Mononuclear cell (primary cell): ENCODE measurements around the gene IKZF2. TPM values are rescaled to one million over a fixed set of nuclear protein-coding genes. Genes with fewer than 3 reads are reported as not detected.

Experiments
- H3K27me3 ChIP-seq: 2 replicates; pipeline ENCODE4 v1.6.0; 2011; ENCODE audit warnings: low read length, control low read depth; ENCODE audit not compliant: insufficient read depth
- H3K4me1 ChIP-seq: 2 replicates; pipeline ENCODE4 v1.5.1; 2011; ENCODE audit warnings: mild to moderate bottlenecking, low read length, control low read depth; ENCODE audit not compliant: insufficient read depth
- H3K4me3 ChIP-seq: 2 replicates; pipeline ENCODE4 v1.5.1; 2011; ENCODE audit warnings: mild to moderate bottlenecking, low read length, moderate library complexity
- H3K9me3 ChIP-seq: 2 replicates; pipeline ENCODE4 v1.5.1; 2011; ENCODE audit warnings: low read depth, mild to moderate bottlenecking, control low read depth, low read length
- total RNA-seq: library from RNA; depleted of rRNA; stranded (reverse); fragments of >200 nt; gene quantifications from one replicate; pipeline ENCODE4 v1.2.3, GENCODE V29; 2012

IKZF2 gene
- total RNA-seq, 1 donor = 12.6 TPM

DNA sequence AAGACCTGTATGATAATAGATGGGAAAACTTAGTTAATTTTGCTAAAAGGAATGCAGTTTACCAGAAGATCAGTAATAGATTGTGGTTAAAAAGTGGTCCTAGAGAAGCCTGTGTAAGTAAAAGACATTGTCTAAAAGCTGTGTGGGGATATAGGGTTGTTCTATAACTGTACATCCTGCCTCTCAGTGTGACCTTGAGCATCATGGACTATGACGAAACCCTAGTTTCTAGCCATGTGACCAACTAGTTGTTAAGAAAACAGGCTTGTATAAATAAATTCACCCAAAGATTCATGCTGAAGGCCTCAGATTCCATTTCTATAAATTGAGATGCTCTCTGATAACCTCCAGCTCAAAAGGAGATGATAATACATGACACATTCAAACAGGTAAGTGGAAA is 160.7 kb downstream of the IKZF2 start:
- H3K4me3 ChIP-seq = no peak overlapping the region
- no peaks in the 10 kb centered on the region for H3K4me1 ChIP-seq
- no peaks in the 10 kb centered on the region for H3K9me3 ChIP-seq
- no peaks in the 10 kb centered on the region for H3K27me3 ChIP-seq

DNA sequence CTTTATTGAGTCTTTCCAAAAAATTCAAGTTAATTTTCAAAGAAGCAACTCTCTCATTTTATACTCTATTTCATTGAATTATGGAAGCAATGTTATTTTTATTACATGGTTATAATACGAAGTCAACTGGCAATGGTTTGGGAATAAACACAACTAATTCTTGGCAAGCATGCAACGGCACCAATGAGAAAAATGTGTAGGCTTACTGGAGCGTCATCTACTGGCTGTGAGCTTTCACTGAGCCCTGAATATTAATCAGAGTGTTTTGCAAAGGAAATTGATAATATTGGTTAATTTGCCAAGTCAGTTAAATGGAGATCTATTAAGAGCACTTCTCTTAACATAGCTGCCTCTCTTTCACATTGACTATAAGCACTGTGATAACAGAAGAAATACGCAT is 163.9 kb downstream of the IKZF2 start:
- H3K4me1 ChIP-seq = no peaks in the 10 kb centered on the region
- no peaks in the 10 kb centered on the region for H3K9me3 ChIP-seq
- H3K27me3 ChIP-seq = no peaks in the 10 kb centered on the region
- H3K4me3 ChIP-seq = no peak overlapping the region

DNA sequence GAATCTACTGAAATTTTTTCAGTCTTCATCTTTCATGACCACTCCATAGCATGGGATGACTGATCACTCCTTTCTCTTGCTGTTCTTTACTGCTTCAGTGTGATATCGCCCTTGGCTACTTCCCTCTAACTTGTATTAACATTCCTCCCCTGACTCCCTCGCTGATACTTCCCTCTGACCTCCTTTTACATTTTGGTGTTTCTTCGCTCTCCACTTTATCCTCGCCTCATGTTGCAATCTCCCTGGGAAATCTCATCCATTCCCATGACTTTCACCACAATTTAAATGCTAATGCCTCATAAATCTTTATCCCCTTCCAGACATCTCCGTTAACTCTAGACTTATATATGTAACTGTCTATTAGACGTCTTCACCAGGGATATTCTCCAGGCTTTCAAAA is 167.3 kb downstream of the IKZF2 start:
- Histone ChIP-seq H3K27me3 (no peaks in the 10 kb centered on the region), H3K9me3 (no peaks in the 10 kb centered on the region), H3K4me1 (no peaks in the 10 kb centered on the region), H3K4me3 (no peak overlapping the region)

DNA sequence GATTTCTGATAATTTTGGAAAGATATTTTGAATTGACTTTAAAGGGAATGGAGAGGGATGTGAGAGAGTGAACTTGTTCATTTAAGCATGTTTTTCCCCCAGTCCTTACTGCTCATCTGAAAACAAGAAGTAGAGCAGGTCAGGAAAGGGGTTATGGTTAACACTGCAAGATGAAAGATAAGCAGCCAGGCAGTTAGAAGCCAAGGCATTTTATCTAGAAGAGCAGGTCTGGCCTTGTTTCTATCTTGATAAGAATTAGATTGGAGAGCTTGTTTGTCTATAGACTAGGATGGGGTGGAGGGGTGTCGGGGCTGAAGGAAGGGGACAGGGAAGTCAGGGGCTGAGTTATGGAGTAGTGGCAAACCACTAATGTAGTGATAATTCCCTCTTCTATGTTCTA is 171.6 kb downstream of the IKZF2 start:
- Histone ChIP-seq H3K4me1 (no peaks in the 10 kb centered on the region), H3K4me3 (no peak overlapping the region), H3K9me3 (no peaks in the 10 kb centered on the region), H3K27me3 (no peaks in the 10 kb centered on the region)

DNA sequence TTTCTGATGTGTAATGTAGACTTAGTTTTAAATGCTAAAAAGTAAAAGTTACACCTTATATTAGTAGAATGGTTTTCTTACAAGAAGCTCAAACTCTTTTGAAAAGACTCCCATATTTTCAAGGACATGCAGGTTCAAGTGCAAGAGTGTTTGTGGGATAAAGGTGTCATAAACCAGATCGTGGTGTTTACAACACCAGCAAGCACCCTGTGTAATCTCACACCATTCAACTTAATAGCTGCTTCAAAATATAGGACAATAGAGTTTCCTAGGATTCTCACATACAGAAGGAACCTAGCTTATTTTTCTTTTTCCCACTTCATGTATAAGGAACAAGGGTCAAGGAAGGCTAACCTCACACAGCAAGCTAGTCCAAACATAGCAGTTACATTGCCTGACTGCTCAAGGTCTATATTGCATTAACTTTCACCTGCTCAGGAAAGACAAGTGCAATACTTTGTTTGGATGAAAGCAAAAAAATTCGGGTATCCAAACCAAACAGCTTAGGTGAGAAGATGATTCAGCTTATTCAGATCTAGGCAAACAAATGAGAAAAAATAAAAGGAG is 172.3 kb downstream of the IKZF2 start:
- Histone ChIP-seq H3K27me3 (no peaks in the 10 kb centered on the region), H3K4me3 (no peak overlapping the region), H3K9me3 (no peaks in the 10 kb centered on the region), H3K4me1 (no peaks in the 10 kb centered on the region)

DNA sequence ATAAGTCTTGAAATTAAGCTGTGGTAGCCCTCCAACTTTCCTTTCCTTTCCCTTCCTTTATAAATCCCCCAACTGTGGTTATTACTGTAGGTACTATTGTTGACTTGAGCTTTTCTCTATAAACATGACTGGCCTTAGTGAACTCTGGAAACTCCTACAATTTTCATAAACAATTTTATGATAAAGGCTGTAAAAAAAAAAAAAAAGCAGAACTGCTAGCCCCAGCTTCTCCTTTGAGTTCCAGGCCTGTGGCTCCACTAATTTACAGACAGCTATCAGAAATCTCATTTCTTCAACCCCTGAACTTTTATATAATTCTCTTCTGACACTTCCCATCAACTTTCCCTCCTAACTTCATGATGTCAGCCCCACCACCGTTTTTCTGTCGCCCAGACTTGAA is 174.3 kb downstream of the IKZF2 start:
- H3K9me3 ChIP-seq = no peaks in the 10 kb centered on the region
- no peaks in the 10 kb centered on the region for H3K27me3 ChIP-seq
- no peaks in the 10 kb centered on the region for H3K4me1 ChIP-seq
- no peak overlapping the region for H3K4me3 ChIP-seq

DNA sequence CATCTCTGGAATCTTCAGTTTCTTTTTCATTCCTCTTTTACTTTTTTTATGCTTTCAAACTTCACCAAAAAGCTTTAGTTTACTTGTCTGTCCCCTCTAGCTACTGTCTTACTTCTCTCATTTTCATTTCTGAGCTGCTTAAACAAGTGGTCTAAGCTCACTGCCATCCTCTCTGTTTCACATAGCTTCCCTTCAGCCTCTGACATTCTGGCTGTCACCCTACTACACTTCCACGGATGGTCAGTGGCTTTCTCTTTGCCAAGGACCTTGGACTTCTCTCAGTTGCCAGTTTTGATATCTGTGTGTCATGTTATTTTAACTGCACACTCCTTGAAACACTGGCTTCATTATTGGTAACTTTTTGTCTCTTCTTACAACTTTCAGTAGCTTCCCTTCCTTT is 176.1 kb downstream of the IKZF2 start:
- Histone ChIP-seq H3K4me1 (no peaks in the 10 kb centered on the region), H3K4me3 (no peak overlapping the region), H3K9me3 (no peaks in the 10 kb centered on the region), H3K27me3 (no peaks in the 10 kb centered on the region)

DNA sequence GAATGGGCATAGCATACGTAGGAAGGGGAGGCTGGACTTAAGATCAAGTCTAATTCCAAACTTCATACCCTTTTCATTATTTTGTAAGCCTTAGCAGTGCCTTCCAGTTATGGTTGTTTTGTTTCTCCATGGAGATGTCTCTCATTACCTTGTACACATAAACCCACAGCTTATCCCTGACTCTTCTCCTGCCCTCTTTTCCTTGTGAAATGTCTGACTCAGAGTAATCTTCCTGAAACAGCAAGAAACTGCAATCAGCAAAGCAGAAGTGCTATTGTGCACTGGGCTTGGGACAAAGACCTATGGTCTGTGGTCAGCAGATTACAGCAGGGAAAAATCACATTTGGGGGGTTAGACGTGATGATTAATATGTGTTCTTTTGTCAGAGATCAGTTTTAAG is 176.7 kb downstream of the IKZF2 start:
- Histone ChIP-seq H3K4me1 (no peaks in the 10 kb centered on the region), H3K9me3 (no peaks in the 10 kb centered on the region), H3K4me3 (no peak overlapping the region), H3K27me3 (no peaks in the 10 kb centered on the region)

DNA sequence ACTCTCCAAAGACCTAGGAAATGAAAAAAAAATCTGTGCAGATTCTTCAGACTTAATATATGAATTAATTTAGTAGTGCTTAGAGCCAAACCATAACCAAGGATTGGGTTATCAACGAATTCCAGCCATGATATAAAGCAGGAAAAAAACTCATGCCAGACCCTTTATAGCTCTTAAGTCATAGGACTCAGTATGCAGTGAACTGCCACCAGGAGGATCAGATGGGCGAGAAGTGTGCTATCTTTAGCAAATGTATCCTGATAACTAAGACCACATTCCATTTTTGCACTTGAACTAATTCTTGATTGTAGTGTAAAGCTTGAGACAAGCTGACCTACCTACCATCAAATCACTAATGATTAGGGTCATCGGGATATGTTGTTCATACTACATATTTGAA is 178.1 kb downstream of the IKZF2 start:
- Histone ChIP-seq H3K9me3 (no peaks in the 10 kb centered on the region), H3K27me3 (no peaks in the 10 kb centered on the region)

DNA sequence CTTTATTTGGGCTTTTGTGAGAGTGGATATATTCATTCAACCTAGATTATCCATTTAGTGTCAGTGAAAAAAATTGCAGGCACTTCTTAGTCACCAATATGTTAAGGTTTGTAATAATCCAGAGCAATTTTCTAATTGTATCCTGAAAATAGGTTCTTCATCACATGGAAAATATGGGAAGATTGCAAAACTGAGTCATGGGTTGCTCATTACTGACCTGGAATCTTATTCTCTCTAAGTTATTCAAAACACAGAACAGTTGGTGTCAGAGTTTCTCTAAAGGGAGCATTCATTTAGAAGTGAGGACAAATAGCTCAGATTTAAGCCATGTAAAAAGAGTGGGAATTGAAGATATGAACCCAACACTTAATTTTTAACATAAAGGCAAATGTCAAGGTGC is 181.3 kb downstream of the IKZF2 start:
- Histone ChIP-seq H3K4me1 (no peaks in the 10 kb centered on the region), H3K9me3 (no peaks in the 10 kb centered on the region), H3K4me3 (no peak overlapping the region), H3K27me3 (no peaks in the 10 kb centered on the region)

More for the DNA sequence above, 178.1 kb downstream of the IKZF2 start:
- H3K4me1 ChIP-seq = no peaks in the 10 kb centered on the region
- no peak overlapping the region for H3K4me3 ChIP-seq

DNA sequence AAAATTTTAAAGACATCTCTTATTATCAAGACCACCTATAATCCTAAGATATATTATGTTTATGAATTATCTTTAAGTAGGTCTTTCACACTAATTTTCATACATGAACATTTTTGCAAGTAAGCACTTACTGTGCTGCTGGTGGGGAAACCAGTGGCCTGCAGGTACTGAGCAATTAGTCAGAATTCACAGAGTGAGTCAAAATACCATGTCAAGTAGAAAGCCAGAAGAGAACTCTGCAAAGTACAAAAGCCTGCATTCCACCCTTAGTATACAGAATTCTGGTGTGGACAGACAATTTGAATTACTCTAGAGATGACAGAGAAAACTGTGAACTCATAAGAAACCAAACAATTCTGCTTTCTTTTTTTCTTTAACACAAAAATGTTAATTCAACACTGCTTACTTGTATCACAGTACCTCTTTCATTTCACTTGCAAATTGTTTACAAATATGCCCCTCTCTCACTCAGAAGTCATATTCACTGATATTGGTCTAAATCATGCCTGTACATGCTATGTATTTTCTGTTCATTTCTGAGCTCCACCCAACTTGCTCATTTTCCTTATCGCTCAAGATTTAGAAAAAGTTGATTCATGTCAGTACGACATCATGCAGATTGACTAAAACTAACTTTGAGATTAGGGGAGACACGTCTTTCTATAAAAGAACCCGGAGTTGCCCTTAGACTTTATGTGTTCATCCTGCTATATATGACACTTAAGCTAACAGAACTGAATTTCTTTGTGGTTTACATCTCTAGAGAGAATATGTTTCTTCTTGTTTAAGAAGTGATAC is 182.9 kb downstream of the IKZF2 start:
- Histone ChIP-seq H3K4me1 (no peaks in the 10 kb centered on the region), H3K9me3 (no peaks in the 10 kb centered on the region), H3K4me3 (no peak overlapping the region), H3K27me3 (no peaks in the 10 kb centered on the region)

DNA sequence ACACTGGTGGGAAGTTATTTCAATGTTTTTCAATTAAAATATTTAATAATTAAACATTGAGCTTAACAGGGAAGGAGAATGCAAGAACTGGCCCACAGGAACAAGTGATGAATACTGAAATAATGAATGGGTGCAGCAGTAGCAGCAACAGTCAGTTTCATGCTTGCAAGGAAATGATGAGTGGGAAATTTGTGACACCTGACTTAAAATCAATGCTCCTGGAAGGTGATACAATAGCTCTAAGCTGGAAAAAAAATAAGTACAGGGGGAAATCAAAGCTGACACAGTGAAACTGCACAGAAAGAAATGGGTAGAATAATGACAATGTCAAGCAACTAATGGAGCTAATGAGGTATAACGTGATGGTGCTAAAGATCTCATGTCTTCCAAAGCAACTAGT is 184.5 kb downstream of the IKZF2 start:
- H3K9me3 ChIP-seq = no peaks in the 10 kb centered on the region
- no peaks in the 10 kb centered on the region for H3K27me3 ChIP-seq
- no peaks in the 10 kb centered on the region for H3K4me1 ChIP-seq
- H3K4me3 ChIP-seq = no peak overlapping the region

DNA sequence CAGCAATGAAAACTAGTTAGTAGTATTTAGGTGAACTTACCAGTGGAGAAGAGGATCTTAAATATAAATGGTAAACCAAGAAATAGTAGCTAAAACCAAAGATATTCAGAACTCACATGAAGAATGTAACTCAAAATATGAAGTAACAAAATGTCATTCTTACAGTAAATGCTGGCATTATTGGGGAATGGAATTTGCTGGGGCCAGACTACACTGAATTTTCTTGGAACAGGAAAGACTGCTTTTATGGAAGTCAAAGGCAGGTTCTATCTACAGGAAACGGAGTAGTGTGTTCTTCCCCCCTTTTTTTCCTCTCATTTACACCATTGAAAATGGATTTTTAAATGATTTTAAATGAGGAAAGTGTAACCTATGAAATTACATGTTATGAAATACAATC is 188.7 kb downstream of the IKZF2 start:
- H3K9me3 ChIP-seq = no peaks in the 10 kb centered on the region
- H3K4me1 ChIP-seq = peaks cover 15% of the 10 kb centered on the region
- H3K4me3 ChIP-seq = no peak overlapping the region
- H3K27me3 ChIP-seq = no peaks in the 10 kb centered on the region

DNA sequence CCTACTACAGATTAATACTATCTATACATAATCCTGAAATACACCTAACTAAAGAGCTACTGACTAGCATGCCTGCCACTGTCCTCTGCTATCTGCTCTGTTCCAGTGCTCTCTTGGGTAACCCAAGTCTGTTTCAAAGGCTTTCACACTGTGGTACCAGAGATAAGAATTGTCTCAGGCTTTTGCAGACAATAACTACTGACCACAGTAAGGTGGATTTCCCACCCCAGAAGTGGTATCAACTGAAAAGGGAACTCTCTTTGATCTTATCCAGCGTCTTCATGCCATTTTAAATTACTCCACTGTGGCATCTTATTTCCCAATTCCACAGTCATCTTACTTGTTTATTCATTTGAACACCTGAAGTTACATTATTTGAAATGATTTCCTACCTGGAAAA is 190.2 kb downstream of the IKZF2 start:
- Histone ChIP-seq H3K27me3 (no peaks in the 10 kb centered on the region), H3K4me3 (no peak overlapping the region), H3K4me1 (peaks cover 26% of the 10 kb centered on the region), H3K9me3 (no peaks in the 10 kb centered on the region)

DNA sequence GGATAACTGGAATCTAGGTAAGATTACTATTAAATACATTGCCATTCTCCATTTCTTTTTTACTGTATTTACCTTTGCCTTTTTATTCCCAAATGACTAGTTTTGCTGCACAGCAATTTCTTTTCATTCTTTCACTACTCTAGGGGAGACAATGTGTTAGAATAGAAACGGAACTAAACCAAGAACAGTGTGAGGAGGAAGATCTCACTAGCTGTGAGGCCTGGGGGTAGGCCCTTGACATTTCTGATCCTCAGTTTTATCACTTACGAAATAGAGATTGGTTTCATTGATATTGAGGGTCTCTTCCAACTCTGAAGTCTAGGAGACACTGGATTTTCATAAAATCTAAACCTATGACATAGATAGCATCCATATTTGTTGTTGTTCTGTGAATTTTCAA is 191.1 kb downstream of the IKZF2 start:
- H3K9me3 ChIP-seq = no peaks in the 10 kb centered on the region
- H3K4me1 ChIP-seq = peaks cover 26% of the 10 kb centered on the region
- no peak overlapping the region for H3K4me3 ChIP-seq
- H3K27me3 ChIP-seq = no peaks in the 10 kb centered on the region

DNA sequence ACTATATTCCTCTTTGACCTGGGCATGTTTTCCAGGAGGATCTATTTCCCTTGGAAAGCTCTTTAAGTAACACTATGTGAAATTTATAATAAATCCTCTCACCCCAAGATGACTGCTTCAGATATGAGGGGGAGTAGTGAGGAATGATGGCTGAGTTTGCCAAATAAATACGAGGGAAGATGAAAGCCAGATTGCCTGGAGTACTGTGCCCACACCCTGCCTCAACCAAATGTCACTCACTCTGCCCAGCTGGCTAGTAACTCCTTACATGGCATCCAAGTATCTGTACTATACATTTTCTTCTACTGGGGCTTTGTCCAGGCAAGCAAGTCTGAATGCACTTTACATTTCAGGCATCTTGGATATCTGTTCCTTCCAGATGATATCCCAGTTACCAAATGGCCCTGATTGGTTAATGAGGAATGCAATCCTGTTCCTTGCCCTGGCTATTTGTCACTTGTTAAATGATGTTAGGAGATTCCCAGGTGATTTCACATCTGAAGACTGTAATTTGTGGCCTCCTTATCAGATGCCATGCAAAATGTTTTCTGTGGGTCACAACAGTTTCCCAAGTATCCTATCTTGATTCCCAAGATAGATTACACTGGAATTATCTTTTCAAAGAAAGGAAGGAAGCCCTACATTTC is 191.8 kb downstream of the IKZF2 start:
- Histone ChIP-seq H3K4me3 (no peak overlapping the region), H3K27me3 (no peaks in the 10 kb centered on the region), H3K9me3 (no peaks in the 10 kb centered on the region), H3K4me1 (peaks cover 26% of the 10 kb centered on the region)
